WERI-Rb-1 (cell line): ENCODE measurements around the gene ZCCHC14.

Source experiments
- DNase-seq: peaks from one replicate; pipeline ENCODE4 v3.0.0-alpha.2; 2020
- H3K27ac ChIP-seq: fragments of 250-450 bp; sonication (Bioruptor Pico); 2 replicates; pipeline ENCODE4 v1.5.1; 2020; ENCODE audit warnings: mild to moderate bottlenecking, moderate library complexity
- H3K27me3 ChIP-seq: fragments of 250-450 bp; sonication (Bioruptor Pico); 2 replicates; pipeline ENCODE4 v1.5.1; 2021; ENCODE audit warnings: mild to moderate bottlenecking, low read depth, moderate library complexity; ENCODE audit not compliant: insufficient read depth, severe bottlenecking
- H3K36me3 ChIP-seq: fragments of 250-450 bp; sonication (Bioruptor Pico); 2 replicates; pipeline ENCODE4 v1.5.1; 2020; ENCODE audit warnings: mild to moderate bottlenecking, moderate library complexity
- H3K4me3 ChIP-seq: 2 replicates; pipeline ENCODE4 v1.5.1; 2011; ENCODE audit warnings: low read depth, mild to moderate bottlenecking, control low read depth, low read length
- H3K9me3 ChIP-seq: fragments of 250-450 bp; sonication (Bioruptor Pico); 2 replicates; pipeline ENCODE4 v1.5.1; 2021; ENCODE audit warnings: mild to moderate bottlenecking, moderate library complexity; ENCODE audit not compliant: severe bottlenecking
- TF ChIP-seq, protein P1 (sequence below): IDR thresholded peaks from 2 replicates; pipeline ENCODE4 v1.5.1; 2011; ENCODE audit warnings: low read depth, mild to moderate bottlenecking, control low read depth, inconsistent platforms, low read length

Gene ZCCHC14

DNA sequence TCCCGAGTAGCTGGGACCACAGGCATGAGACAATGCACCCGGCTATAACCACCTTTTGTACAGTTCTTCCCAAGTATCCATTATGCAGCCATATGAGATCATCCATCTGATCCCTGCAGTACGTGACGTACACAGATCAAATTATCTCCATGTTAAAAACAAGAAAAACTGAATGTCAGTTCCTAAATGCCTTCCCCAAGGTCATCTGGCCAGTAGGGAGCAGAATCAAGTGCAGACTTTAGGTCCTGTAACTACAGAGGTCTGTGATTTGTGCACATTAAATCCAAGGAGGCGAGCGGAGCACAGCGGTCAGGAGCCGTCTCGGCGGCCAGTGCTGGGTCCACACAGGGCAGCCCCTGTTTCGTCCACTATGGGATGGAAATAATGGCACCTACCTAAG, 23.7 kb downstream of the ZCCHC14 start:
- TF ChIP-seq, protein P1, sequence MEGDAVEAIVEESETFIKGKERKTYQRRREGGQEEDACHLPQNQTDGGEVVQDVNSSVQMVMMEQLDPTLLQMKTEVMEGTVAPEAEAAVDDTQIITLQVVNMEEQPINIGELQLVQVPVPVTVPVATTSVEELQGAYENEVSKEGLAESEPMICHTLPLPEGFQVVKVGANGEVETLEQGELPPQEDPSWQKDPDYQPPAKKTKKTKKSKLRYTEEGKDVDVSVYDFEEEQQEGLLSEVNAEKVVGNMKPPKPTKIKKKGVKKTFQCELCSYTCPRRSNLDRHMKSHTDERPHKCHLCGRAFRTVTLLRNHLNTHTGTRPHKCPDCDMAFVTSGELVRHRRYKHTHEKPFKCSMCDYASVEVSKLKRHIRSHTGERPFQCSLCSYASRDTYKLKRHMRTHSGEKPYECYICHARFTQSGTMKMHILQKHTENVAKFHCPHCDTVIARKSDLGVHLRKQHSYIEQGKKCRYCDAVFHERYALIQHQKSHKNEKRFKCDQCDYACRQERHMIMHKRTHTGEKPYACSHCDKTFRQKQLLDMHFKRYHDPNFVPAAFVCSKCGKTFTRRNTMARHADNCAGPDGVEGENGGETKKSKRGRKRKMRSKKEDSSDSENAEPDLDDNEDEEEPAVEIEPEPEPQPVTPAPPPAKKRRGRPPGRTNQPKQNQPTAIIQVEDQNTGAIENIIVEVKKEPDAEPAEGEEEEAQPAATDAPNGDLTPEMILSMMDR, result no peak
- no peak overlapping the region for H3K4me3 ChIP-seq
- H3K9me3 ChIP-seq, result no peaks in the 10 kb centered on the region
- no peak overlapping the region for H3K27ac ChIP-seq
- no peak for DNase-seq
- no peaks in the 10 kb centered on the region for H3K27me3 ChIP-seq
- H3K36me3 ChIP-seq, result no peaks in the 10 kb centered on the region

DNA sequence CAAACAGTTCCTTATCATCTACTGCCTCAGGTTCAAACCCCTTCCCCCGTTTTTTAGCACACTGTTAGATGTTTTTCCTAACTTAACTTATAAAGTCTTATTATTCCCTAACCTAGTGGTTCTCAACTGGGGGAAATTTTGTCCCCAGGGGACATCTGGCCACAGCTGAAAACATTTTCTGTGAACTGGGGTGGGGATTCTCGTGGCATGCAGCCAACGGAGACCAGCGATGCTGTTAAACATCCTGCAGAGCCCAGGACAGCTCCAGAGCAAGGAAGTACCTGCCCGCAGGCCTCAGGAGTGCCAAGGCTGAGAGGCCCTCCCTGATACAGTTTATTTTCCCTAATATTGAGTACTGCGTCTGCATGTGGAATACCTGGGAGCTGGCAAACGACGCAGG, 24.3 kb downstream of the ZCCHC14 start:
- no peaks in the 10 kb centered on the region for H3K27me3 ChIP-seq
- DNase-seq, result no peak
- no peak overlapping the region for H3K4me3 ChIP-seq
- no peak overlapping the region for H3K27ac ChIP-seq
- TF ChIP-seq, protein P1, result no peak
- no peaks in the 10 kb centered on the region for H3K36me3 ChIP-seq
- no peaks in the 10 kb centered on the region for H3K9me3 ChIP-seq

DNA sequence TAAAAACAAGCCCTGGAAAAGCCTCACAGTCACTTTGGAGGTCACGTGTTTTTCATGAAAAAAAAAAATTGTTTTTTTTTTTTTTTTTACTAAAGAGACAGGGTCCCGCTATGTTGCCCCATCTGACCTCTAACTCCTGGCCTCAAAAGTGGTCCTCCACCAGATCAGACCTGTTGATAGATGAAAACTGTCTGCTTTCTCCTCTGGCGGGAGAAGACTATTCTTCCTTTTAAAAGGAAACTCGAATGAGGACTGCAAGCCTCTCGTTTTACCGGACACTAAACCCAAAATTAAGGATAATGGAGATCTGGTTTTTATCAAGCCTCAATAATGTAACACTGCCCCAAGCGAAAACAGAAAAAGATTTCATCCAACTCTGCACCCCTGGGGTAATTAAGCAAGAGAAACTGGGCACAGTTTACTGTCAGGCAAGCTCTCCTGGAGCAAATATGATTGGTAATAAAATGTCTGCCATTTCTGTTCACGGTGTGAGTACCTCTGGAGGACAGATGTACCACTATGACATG, 25.8 kb downstream of the ZCCHC14 start:
- no peak overlapping the region for H3K4me3 ChIP-seq
- H3K36me3 ChIP-seq, result no peaks in the 10 kb centered on the region
- TF ChIP-seq, protein P1, result no peak
- no peaks in the 10 kb centered on the region for H3K27me3 ChIP-seq
- DNase-seq, result no peak
- no peaks in the 10 kb centered on the region for H3K9me3 ChIP-seq
- H3K27ac ChIP-seq, result no peak overlapping the region

DNA sequence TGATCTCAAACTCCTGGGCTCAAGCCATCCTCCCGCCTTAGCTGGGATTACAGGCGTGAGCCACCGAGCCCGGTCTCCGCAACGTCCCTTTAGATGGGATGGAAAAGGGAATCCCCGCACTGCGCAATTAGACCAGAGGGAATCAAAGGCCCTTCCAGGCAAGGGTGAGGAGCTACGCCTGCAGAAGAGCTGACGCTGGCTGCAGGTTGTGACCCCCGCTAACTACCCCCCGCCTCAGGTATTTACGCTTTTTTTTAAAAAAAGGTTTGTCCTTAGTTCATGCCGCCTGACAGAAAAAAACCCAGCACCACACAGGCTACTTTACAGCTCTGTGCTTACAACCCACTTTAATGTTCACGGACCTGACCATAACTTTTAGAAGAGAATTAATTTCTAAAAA, 26.9 kb downstream of the ZCCHC14 start:
- Histone ChIP-seq H3K27me3 (no peaks in the 10 kb centered on the region), H3K4me3 (no peak overlapping the region), H3K27ac (no peak overlapping the region), H3K36me3 (no peaks in the 10 kb centered on the region), H3K9me3 (no peaks in the 10 kb centered on the region)
- no peak for DNase-seq
- TF ChIP-seq, protein P1, result no peak

DNA sequence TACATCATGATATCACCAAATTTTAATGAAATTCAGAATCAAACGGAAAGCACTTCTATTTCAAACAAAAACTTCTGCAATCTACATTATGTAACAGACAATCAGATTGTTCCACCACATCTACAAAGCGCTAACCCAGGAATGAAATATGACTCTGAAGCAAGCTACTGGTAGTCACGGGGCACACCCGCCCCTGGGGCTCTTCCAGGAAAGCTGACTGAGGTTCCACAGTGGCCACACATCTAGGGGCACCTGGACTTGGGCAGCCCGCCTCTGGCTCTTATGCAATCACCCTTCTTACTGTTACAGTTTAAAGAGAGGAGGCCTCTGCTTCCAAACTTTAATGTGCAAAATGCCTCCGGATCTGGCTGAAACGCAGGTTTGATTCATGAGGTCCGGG, 27.5 kb downstream of the ZCCHC14 start:
- DNase-seq, result no peak
- Histone ChIP-seq H3K4me3 (no peak overlapping the region), H3K27me3 (no peaks in the 10 kb centered on the region), H3K27ac (no peak overlapping the region), H3K36me3 (no peaks in the 10 kb centered on the region), H3K9me3 (no peaks in the 10 kb centered on the region)
- TF ChIP-seq, protein P1, result no peak

DNA sequence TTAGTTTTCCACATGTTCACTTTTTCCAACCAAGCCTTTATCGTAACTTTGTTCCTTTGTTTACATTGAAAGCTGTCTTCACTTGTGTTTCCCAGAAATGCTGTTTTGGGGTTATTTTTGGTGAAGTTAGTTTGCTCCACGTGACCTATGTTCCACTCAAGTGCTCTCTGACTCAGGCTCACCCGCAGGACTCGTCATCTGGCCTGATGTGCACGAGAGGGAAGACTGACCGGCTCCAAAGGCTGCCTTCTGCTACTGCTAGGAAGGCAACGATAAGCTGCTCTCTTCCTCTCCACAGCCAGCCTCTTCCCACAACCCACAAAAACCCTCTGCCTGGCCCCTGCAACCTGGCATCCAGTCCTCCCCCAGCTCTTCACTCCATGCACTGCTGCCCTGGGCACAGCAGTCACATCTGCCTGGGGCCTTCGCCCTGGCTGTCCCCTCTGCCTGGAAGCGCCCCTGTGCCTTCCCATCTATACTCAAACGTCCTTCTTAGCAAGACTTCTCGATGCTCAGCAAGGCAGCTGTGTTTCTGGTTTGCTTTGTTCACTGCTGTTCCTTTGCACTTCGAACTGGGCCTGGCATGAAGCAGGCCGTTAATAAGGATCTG, 28.0 kb downstream of the ZCCHC14 start:
- Histone ChIP-seq H3K27ac (no peak overlapping the region), H3K4me3 (no peak overlapping the region), H3K36me3 (no peaks in the 10 kb centered on the region), H3K9me3 (no peaks in the 10 kb centered on the region), H3K27me3 (no peaks in the 10 kb centered on the region)
- no peak for DNase-seq
- TF ChIP-seq, protein P1, result no peak
